CD4-positive, alpha-beta memory T cell (primary cell): Measurements from ENCODE around the gene ARR3. TPM values are rescaled to one million over a fixed set of nuclear protein-coding genes. Genes with fewer than 3 reads are reported as not detected.
"Not testable (repeated sequence)": the region's sequence is repeated elsewhere in the genome, so short reads cannot be mapped to it uniquely, and the experiment has no call there.

Experiments used
- CTCF ChIA-PET: fragments of 350-600 bp; sonication (Branson Sonifier 250); formaldehyde crosslinking; loops from one replicate; lab custom pipeline; 2021; ENCODE audit warnings: inconsistent platforms; ENCODE audit not compliant: partially characterized antibody; lab: Charles Lee
- POLR2A ChIA-PET: fragments of 350-600 bp; sonication (Branson Sonifier 250); formaldehyde crosslinking; loops from one replicate; lab custom pipeline; 2021; ENCODE audit not compliant: partially characterized antibody; lab: Charles Lee
- DNase-seq, 5 donors: peaks; one replicate each; pipeline versions ENCODE4 v3.0.0 to v3.0.0-alpha.2; 2020 to 2022; ENCODE audit warnings: mixed read lengths in 1 of 5
- H3K27ac ChIP-seq: one replicate; pipeline ENCODE4 v1.7.0; 2013; ENCODE audit warnings: low read depth, low read length
- H3K27me3 ChIP-seq: 2 replicates; pipeline ENCODE4 v1.7.0; 2013; ENCODE audit warnings: mild to moderate bottlenecking, low read length, moderate library complexity; ENCODE audit not compliant: insufficient read depth
- H3K36me3 ChIP-seq: 2 replicates; pipeline ENCODE4 v1.7.0; 2013; ENCODE audit warnings: mild to moderate bottlenecking, low read length, moderate library complexity; ENCODE audit not compliant: insufficient read depth
- H3K4me1 ChIP-seq: 2 replicates; pipeline ENCODE4 v1.7.0; 2013; ENCODE audit warnings: mild to moderate bottlenecking, low read length, moderate library complexity; ENCODE audit not compliant: insufficient read depth
- H3K4me3 ChIP-seq, 2 donors: one replicate each; pipeline ENCODE4 v1.7.0; 2013; ENCODE audit warnings: low read length in 2 of 2, mild to moderate bottlenecking in 1 of 2
- H3K9me3 ChIP-seq, 2 donors: one replicate each; pipeline ENCODE4 v1.7.0; 2013; ENCODE audit warnings: low read length in 2 of 2, control low read depth in 1 of 2; ENCODE audit not compliant: control insufficient read depth in 1 of 2
- H3K27ac Mint-ChIP-seq, 7 donors: one replicate each; pipeline ENCODE4 v1.8.0; 2020 to 2021; ENCODE audit warnings: mixed read lengths in 7 of 7, mild to moderate bottlenecking in 6 of 7, inconsistent platforms in 3 of 7, moderate library complexity in 3 of 7
- H3K27me3 Mint-ChIP-seq, 2 donors: one replicate each; pipeline ENCODE4 v1.8.0; 2020 to 2021; ENCODE audit warnings: mixed read lengths in 2 of 2
- H3K36me3 Mint-ChIP-seq, 2 donors: one replicate each; pipeline ENCODE4 v1.8.0; 2020 to 2021; ENCODE audit warnings: mixed read lengths in 2 of 2, inconsistent platforms in 1 of 2, mild to moderate bottlenecking in 1 of 2
- H3K4me1 Mint-ChIP-seq, 4 donors: one replicate each; pipeline ENCODE4 v1.8.0; 2020 to 2021; ENCODE audit warnings: mixed read lengths in 4 of 4, mild to moderate bottlenecking in 1 of 4
- H3K4me3 Mint-ChIP-seq, 8 donors: one replicate each; pipeline ENCODE4 v1.8.0; 2020 to 2021; ENCODE audit warnings: mixed read lengths in 8 of 8, mild to moderate bottlenecking in 7 of 8, moderate library complexity in 6 of 8, inconsistent platforms in 3 of 8
- H3K9me3 Mint-ChIP-seq, 8 donors: one replicate each; pipeline ENCODE4 v1.8.0; 2020 to 2021; ENCODE audit warnings: mixed read lengths in 8 of 8, mild to moderate bottlenecking in 5 of 8, inconsistent platforms in 3 of 8, moderate library complexity in 1 of 8
- intact Hi-C: fragments of 100-400 bp; cut with micrococcal nuclease; formaldehyde crosslinking; loops from one replicate; pipeline ENCODE4 v1.15.1; 2023
- polyA plus RNA-seq, 2 donors: library from polyadenylated mRNA; unstranded; fragments of 300-500 nt; fragmentation: Illumina TruSeq; gene quantifications; one replicate each; pipeline ENCODE4 v1.2.3, GENCODE V29; 2021
- total RNA-seq, 2 experiments: library from RNA; stranded (reverse); gene quantifications; one replicate each; pipeline ENCODE4 v1.2.3, GENCODE V29; 2021

Gene ARR3
- total and polyA plus RNA-seq, 4 experiments from 2014 or later = not detected

GRCh38 chrX:70301716-70302115 lies 33.6 kb downstream of the ARR3 start:
- DNase-seq = no peak
- Histone ChIP-seq H3K4me1 (peaks cover 4% of the 10 kb centered on the region), H3K36me3 (no peaks in the 10 kb centered on the region), H3K27ac (no peak overlapping the region), H3K9me3 (no peaks in the 10 kb centered on the region), H3K4me3 (no peak overlapping the region), H3K27me3 (no peaks in the 10 kb centered on the region)
- peak overlapping the region in 2 of 8 donors; percentile 24 to 31 for H3K4me3 Mint-ChIP-seq
- peak overlapping the region in 2 of 7 donors; percentile 39 to 80 for H3K27ac Mint-ChIP-seq
- no peaks in the 10 kb centered on the region for H3K27me3 Mint-ChIP-seq
- no peaks in the 10 kb centered on the region for H3K36me3 Mint-ChIP-seq
- POLR2A ChIA-PET = no interaction called here
- no peaks in the 10 kb centered on the region for H3K9me3 Mint-ChIP-seq
- CTCF ChIA-PET = no interaction called here
- H3K4me1 Mint-ChIP-seq = peaks cover 8 to 16% (median 11%) of the 10 kb centered on the region in 4 donors
- intact Hi-C loops = no loop called here

DNA sequence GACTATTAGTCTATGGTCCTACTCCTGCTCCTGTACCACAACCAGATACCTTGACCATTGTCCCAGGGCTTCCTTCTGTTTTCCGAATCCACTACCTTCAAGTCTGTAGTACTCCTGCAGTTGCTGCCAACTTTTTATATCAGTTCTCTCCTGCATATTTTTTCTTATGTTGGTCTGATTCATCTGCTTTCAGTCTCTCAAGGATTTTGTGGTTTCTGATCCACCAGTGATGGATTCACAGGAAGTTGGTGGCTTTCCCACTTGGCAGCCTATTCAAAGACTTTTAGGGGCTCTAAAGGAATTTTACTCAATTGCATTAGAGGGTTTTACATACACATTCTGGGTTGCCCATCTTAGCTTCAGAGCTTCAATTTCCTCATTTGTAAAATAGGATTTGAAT lies 45.4 kb downstream of the ARR3 start:
- H3K4me3 Mint-ChIP-seq = no peak overlapping the region
- H3K4me1 Mint-ChIP-seq = no peaks in the 10 kb centered on the region
- Histone ChIP-seq H3K9me3 (no peaks in the 10 kb centered on the region), H3K36me3 (no peaks in the 10 kb centered on the region), H3K4me1 (peaks cover 3% of the 10 kb centered on the region), H3K4me3 (no peak overlapping the region), H3K27ac (no peak overlapping the region), H3K27me3 (no peaks in the 10 kb centered on the region)
- CTCF ChIA-PET = interaction anchor here (0.9 kb wide), 1 partner anchor 122 kb away, joined by 3 read pairs; no protein-coding TSS in a partner anchor
- no peaks in the 10 kb centered on the region for H3K9me3 Mint-ChIP-seq
- POLR2A ChIA-PET = no interaction called here
- intact Hi-C loops = no loop called here
- H3K36me3 Mint-ChIP-seq = no peaks in the 10 kb centered on the region
- DNase-seq = no peak
- no peak overlapping the region for H3K27ac Mint-ChIP-seq
- no peaks in the 10 kb centered on the region for H3K27me3 Mint-ChIP-seq

GRCh38 chrX:70322784-70323183 lies 54.6 kb downstream of the ARR3 start:
- Histone ChIP-seq H3K27ac (no peak overlapping the region), H3K36me3 (no peaks in the 10 kb centered on the region), H3K27me3 (no peaks in the 10 kb centered on the region), H3K4me1 (no peaks in the 10 kb centered on the region), H3K9me3 (no peaks in the 10 kb centered on the region), H3K4me3 (no peak overlapping the region)
- DNase-seq = no peak
- Mint-ChIP-seq H3K36me3 (no peaks in the 10 kb centered on the region), H3K27ac (no peak overlapping the region), H3K4me1 (no peaks in the 10 kb centered on the region), H3K9me3 (no peaks in the 10 kb centered on the region), H3K27me3 (no peaks in the 10 kb centered on the region), H3K4me3 (no peak overlapping the region)
- intact Hi-C loops = loop anchor here (10.0 kb wide), 1 partner anchor 112 kb away; no protein-coding TSS in a partner anchor
- POLR2A ChIA-PET = no interaction called here
- CTCF ChIA-PET = no interaction called here

DNA sequence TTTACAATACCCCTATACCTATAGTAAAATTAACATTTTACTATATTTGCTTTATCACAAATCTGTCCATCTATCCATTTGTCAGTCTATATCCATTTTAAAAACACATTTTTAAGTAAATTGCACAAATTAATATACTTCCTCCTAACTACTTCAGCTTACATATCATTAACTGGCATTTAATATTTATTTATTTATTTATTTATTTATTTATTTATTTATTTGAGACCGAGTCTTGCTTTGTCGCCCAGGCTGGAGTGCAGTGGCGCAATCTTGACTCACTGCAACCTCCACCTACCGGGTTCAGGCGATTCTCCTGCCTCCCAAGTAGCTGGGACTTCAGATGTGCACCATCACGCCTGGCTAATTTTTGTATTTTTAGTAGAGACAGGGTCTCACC lies 55.5 kb downstream of the ARR3 start:
- H3K9me3 Mint-ChIP-seq, H3K4me1 ChIP-seq, DNase-seq, H3K4me3 ChIP-seq, H3K27ac ChIP-seq, H3K27ac Mint-ChIP-seq, H3K4me3 Mint-ChIP-seq, H3K27me3 ChIP-seq, H3K36me3 ChIP-seq, H3K27me3 Mint-ChIP-seq, POLR2A ChIA-PET, H3K9me3 ChIP-seq, CTCF ChIA-PET, H3K4me1 Mint-ChIP-seq, H3K36me3 Mint-ChIP-seq: not testable (repeated sequence)
- intact Hi-C loops = loop anchor here (10.0 kb wide), 1 partner anchor 111 kb away; no protein-coding TSS in a partner anchor

GRCh38 chrX:70324326-70324725 lies 56.2 kb downstream of the ARR3 start:
- Histone ChIP-seq H3K9me3 (no peaks in the 10 kb centered on the region), H3K4me3 (no peak overlapping the region), H3K27ac (no peak overlapping the region), H3K36me3 (no peaks in the 10 kb centered on the region), H3K4me1 (no peaks in the 10 kb centered on the region), H3K27me3 (no peaks in the 10 kb centered on the region)
- intact Hi-C loops = loop anchor here (10.0 kb wide), 1 partner anchor 110 kb away; no protein-coding TSS in a partner anchor
- POLR2A ChIA-PET = no interaction called here
- DNase-seq = no peak
- Mint-ChIP-seq H3K4me1 (no peaks in the 10 kb centered on the region), H3K9me3 (no peaks in the 10 kb centered on the region), H3K36me3 (no peaks in the 10 kb centered on the region), H3K27me3 (no peaks in the 10 kb centered on the region), H3K27ac (no peak overlapping the region), H3K4me3 (no peak overlapping the region)
- CTCF ChIA-PET = no interaction called here

DNA sequence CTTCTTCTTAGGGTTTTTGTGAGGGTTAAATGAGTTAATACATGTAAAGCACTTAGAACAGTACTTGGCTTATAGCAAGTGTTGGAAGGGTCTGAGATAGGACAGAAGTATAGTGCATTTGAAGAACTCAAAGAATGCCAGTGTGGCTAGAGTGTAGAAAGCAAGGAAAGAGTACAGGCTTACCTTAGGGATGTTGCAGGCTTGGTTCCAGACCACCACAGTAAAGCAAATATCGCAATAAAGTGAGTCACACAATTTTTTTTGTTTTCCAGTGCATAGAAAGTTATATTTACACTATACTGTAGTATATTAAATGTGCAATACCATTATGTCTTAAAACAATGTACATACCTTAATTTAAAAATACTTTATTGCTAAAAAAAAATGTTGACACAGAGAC lies 63.0 kb downstream of the ARR3 start:
- Mint-ChIP-seq H3K27me3 (no peaks in the 10 kb centered on the region), H3K4me1 (peaks cover 0 to 2% (median 0%) of the 10 kb centered on the region in 4 donors), H3K4me3 (no peak overlapping the region), H3K9me3 (peaks cover 0 to 2% (median 0%) of the 10 kb centered on the region in 8 donors), H3K27ac (no peak overlapping the region), H3K36me3 (no peaks in the 10 kb centered on the region)
- CTCF ChIA-PET = no interaction called here
- no peak overlapping the region for H3K4me3 ChIP-seq
- H3K36me3 ChIP-seq = no peaks in the 10 kb centered on the region
- no peak for DNase-seq
- no peak overlapping the region for H3K27ac ChIP-seq
- intact Hi-C loops = no loop called here
- no peaks in the 10 kb centered on the region for H3K4me1 ChIP-seq
- H3K27me3 ChIP-seq = no peaks in the 10 kb centered on the region
- POLR2A ChIA-PET = no interaction called here
- no peaks in the 10 kb centered on the region for H3K9me3 ChIP-seq

Other genes starting within 250 kb of the ARR3 start
- not detected for gene AWAT2, start 218.4 kb upstream of the ARR3 start, total RNA-seq
- not detected for gene AWAT2, start 218.4 kb upstream of the ARR3 start, polyA plus RNA-seq
- gene OTUD6A, start 205.9 kb upstream of the ARR3 start, total RNA-seq = not detected
- not detected for gene OTUD6A, start 205.9 kb upstream of the ARR3 start, polyA plus RNA-seq
- 10 to 100 TPM; 60.8 to 66.2 TPM for gene IGBP1, start 134.9 kb upstream of the ARR3 start, total RNA-seq
- 10 to 100 TPM; 56.3 to 60.7 TPM for gene IGBP1, start 134.9 kb upstream of the ARR3 start, polyA plus RNA-seq
- gene DGAT2L6, start 90.9 kb upstream of the ARR3 start, total RNA-seq = not detected
- gene DGAT2L6, start 90.9 kb upstream of the ARR3 start, polyA plus RNA-seq = not detected
- not detected for gene AWAT1, start 33.7 kb upstream of the ARR3 start, total RNA-seq
- gene AWAT1, start 33.7 kb upstream of the ARR3 start, polyA plus RNA-seq = not detected
- gene P2RY4, start 8.1 kb upstream of the ARR3 start, total RNA-seq = under 1 TPM in 1 of 2 experiments, not detected in 1; 0.35 TPM
- not detected for gene P2RY4, start 8.1 kb upstream of the ARR3 start, polyA plus RNA-seq
- gene RAB41, start 13.8 kb downstream of the ARR3 start, total RNA-seq = not detected
- not detected for gene RAB41, start 13.8 kb downstream of the ARR3 start, polyA plus RNA-seq
- 10 to 100 TPM; 12.7 to 12.9 TPM for gene PDZD11, start 21.6 kb downstream of the ARR3 start, total RNA-seq
- 10 to 100 TPM; 38.9 to 52.3 TPM for gene PDZD11, start 21.6 kb downstream of the ARR3 start, polyA plus RNA-seq
- under 1 TPM; 0.08 to 0.17 TPM for gene KIF4A, start 21.8 kb downstream of the ARR3 start, total RNA-seq
- not detected for gene KIF4A, start 21.8 kb downstream of the ARR3 start, polyA plus RNA-seq
- gene GDPD2, start 155.0 kb downstream of the ARR3 start, total RNA-seq = not detected
- not detected for gene GDPD2, start 155.0 kb downstream of the ARR3 start, polyA plus RNA-seq
- 10 to 100 TPM; 12.4 to 14.2 TPM for gene DLG3, start 176.5 kb downstream of the ARR3 start, total RNA-seq
- 10 to 100 TPM in 1 of 2 donors, 1 to 10 TPM in 1; 5.3 to 11.6 TPM for gene DLG3, start 176.5 kb downstream of the ARR3 start, polyA plus RNA-seq